GM12875 (cell line): ENCODE data around the gene GEMIN7.
"Not testable (repeated sequence)": the region's sequence is repeated elsewhere in the genome, so short reads cannot be mapped to it uniquely, and the experiment has no call there.

Experiments used
- H3K4me3 ChIP-seq: one replicate; pipeline ENCODE4 v1.5.1; 2011; ENCODE audit warnings: low read depth, low read length, control low read depth
- CTCF ChIP-seq: IDR thresholded peaks from 2 replicates; pipeline ENCODE4 v1.5.1; 2011; ENCODE audit warnings: low read depth, mild to moderate bottlenecking, control low read depth, inconsistent platforms, low read length, moderate library complexity, borderline replicate concordance; ENCODE audit not compliant: insufficient read depth

GEMIN7 gene

GRCh38 chr19:45101806-45102205 lies 22.7 kb downstream of the GEMIN7 start:
- no peak overlapping the region for H3K4me3 ChIP-seq
- TF ChIP-seq CTCF: no peak

- no peak overlapping the region for H3K4me3 ChIP-seq
- no peak for TF ChIP-seq CTCF
Observed at GRCh38 chr19:45102481-45102880, 23.4 kb downstream of the GEMIN7 start.

- TF ChIP-seq CTCF: no peak
- H3K4me3 ChIP-seq: no peak overlapping the region
Observed at GRCh38 chr19:45103156-45103507, 24.1 kb downstream of the GEMIN7 start.

GRCh38 chr19:45103508-45104319 lies 24.7 kb downstream of the GEMIN7 start:
- H3K4me3 ChIP-seq: no peak overlapping the region
- no peak for TF ChIP-seq CTCF

GRCh38 chr19:45104658-45105349 lies 25.7 kb downstream of the GEMIN7 start:
- no peak for TF ChIP-seq CTCF
- no peak overlapping the region for H3K4me3 ChIP-seq

GRCh38 chr19:45106363-45106762 lies 27.3 kb downstream of the GEMIN7 start:
- not testable (repeated sequence) for H3K4me3 ChIP-seq

- TF ChIP-seq CTCF: no peak
- no peak overlapping the region for H3K4me3 ChIP-seq
Observed at GRCh38 chr19:45107621-45108150, 28.6 kb downstream of the GEMIN7 start.
